NCI-H2171 treated with DMSO at 0.1 percent for 48 hours (cell line): ENCODE data around the gene JAG2.
A peak's percentile ranks its signal among the peaks of the same experiment; 100 is the strongest.

Experiments used
- DNase-seq: peaks from one replicate; lab custom pipeline; 2025; lab: John Stamatoyannopoulos, UW

JAG2 gene

GRCh38 chr14:105165134-105165704, 3.4 kb downstream of the JAG2 start:
- peak; percentile 98 for DNase-seq

- peak; percentile 79 for DNase-seq
Observed at GRCh38 chr14:105163040-105163742, 5.4 kb downstream of the JAG2 start.

DNA sequence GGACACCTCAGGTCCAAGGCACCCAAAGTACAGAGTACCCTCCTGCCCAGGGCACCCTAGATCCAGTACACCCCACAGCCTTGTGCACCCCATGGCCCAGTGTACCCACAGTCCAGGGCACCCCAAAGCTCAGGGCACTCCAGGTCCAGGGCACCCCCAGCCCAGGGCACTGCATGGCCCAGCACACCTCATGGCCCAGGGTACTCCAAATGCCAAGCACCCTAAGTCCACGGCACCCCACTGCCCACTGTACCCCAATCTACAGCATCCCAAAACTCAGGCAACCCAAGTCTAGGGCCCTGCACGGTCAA, 6.0 kb downstream of the JAG2 start:
- no peak for DNase-seq

DNA sequence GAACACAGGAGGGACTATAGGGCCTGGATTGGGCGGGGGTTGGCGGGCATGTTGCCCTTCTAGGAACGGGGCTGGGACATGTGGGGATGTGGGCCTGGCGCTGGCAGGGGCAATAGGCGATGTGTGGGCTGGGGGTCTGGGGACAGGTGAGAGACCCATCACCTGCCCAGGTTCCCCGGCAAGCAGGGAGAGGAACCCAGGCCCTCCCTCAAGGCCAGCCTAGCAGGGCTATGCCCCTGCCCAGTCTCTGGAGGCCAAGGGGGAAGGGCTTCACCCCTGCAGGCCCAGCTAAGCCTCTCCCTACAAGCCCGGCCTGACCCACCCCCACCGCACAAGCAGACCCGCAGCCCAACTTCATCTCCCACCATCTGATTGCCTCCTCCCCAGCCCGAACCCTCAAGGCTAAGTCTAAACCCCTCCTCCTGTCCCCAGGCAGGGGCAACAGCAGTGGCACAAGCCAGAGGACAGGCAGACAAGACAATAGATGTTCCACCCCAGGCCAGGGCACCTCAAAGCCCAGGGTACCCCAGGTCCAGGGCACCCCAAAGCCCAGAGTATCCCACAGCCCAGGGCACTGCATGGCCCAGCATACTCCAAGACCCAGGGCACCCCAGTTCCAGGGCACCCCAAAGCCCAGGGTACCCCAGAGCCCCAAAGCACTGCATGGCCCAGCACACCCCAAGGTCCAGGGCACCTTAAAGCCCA, 6.5 kb downstream of the JAG2 start:
- DNase-seq: no peak

- peak; percentile 99 for DNase-seq
Observed at GRCh38 chr14:105161309-105161708, 7.3 kb downstream of the JAG2 start.

DNA sequence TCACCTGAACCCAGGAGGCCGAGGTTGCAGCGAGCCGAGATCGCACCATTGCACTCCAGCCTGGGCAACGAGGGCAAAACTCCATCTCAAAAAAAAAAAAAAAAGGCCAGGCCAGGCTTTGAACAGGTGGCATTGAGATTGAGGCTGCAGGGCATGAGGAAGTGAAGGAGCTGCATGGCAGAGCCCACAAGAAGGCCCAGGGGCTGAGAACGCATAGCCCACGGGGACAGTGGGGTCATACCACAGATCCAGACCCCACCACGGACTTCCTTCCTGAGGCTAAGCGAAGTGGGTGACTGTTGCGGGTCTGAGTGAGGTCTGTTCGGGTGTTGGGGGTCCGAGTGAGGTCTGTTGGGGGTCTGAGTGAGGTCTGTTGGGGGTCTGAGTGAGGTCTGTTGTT, 7.8 kb downstream of the JAG2 start:
- peak; percentile 41 for DNase-seq

- no peak for DNase-seq
Observed at GRCh38 chr14:105159344-105159743, 9.2 kb downstream of the JAG2 start.

DNA sequence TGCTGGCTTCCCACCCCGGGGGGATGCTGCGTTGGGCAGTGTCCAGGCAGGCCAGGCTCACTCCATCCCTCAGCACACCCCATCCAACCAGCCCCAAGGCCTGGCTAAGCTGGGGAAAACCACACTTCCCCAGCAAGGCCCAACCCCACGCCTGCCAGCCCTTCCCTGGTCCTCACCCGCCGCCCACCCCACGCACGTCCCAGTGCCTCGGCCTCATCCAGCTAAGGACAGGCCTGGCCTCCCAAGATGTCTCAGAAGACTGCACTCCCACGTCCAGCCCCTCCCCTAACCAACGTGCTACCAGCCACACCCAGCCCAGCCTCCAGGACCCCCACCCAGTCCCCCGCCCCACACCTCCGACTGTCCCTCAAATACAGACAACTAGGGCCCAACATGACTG, 9.8 kb downstream of the JAG2 start:
- no peak for DNase-seq

DNA sequence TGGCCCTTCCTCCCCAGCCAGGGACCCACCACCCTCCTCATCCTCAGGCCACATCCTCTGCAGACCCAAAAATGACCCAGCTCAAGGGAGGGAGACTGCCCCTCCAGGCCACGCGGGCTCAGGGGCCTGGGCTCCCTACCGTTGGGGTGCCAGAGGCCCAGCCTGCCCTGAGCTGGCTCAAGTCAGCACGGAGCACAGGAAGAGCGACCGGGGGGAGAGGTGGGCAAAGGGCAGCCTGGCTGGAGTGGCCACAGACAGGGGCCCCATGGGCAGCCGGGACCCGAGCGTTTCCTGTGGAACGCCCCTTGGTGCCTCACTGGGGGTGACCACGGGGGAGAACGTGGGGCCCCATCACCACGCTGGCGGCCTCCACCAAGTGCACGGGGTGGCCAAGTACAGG, 10.7 kb downstream of the JAG2 start:
- no peak for DNase-seq

- no peak for DNase-seq
Observed at GRCh38 chr14:105156414-105157375, 11.9 kb downstream of the JAG2 start.

DNA sequence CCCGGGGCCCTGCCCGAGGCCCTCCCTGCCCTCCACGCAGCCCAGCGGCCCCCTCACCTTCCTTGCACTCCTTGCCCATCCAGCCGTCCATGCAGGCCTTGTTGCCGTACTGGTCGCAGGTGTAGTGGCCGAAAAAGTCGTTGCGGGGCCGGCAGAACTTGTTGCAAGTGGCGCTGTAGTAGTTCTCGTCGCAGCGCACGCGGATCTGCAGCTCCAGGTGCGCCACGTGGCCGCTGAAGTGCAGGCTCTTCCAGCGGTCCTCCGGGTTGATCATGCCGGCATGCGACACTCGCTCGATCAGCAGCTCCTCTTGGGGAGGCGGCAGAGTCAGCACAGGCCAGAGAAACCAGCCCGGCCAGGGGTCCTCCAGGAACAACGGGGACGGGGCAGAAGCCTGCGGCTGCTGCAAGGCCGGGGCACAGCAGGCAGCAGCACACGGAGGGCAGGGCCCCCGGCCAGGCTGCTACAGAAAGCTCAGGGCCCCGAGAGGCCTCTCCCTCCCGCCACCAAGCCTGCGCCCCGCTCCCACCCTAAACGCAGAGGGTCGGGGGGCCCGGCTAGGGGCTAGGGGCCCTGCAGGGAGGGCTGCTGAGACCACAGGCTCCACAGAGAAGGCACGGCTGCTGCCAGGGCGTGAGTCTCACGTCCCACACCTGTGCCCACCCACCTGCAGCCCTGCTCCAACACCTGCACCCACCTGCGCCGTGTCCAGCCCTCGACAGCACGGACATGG, 12.7 kb downstream of the JAG2 start:
- DNase-seq: no peak

DNA sequence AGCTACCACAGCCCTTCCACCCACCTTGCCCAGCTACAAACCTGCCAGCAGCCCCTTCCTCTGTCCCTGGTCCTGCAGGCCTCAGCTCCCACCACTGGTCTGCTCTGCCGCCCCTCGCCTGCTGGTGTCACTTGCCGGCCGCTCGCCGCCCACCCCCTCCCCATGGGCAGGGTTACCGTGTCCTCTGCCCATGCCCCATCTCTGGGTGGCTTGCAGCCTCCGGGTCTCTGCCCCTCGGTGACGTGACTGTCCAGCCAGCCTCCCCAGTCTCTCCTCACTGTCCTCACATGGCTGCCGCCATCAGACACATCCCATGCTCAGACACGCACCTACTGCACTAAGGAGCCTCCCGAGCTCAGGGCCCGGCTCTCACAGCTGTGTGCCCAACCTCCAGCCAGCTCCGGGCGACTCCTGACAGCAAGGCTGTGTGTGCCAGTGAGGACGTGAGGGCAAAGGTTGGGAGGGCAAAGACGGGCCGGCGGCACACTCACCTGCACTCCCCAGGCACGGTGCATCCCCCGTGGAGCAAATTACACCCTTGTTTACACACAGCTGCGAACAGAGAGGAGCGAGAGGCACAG, 13.4 kb downstream of the JAG2 start:
- no peak for DNase-seq

DNA sequence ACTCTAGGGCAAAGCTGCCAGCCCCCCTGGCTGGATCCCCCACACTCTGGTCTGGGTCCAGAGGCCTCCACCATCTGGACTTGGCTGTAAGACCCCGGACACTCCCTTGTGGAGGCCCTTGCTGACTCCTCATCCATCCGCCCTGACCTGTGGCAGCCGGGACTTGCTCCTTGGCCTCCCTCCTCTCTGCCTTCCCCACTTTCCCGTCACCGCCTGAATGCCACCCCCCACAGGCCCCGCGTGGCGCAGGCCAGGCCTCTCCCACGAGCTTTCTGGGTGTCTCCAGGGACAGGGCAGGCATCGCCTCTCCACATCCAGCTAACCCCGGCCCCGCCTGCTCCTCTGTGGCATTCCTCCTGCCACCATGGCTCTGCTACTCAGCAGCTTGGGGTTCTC, 14.1 kb downstream of the JAG2 start:
- no peak for DNase-seq

DNA sequence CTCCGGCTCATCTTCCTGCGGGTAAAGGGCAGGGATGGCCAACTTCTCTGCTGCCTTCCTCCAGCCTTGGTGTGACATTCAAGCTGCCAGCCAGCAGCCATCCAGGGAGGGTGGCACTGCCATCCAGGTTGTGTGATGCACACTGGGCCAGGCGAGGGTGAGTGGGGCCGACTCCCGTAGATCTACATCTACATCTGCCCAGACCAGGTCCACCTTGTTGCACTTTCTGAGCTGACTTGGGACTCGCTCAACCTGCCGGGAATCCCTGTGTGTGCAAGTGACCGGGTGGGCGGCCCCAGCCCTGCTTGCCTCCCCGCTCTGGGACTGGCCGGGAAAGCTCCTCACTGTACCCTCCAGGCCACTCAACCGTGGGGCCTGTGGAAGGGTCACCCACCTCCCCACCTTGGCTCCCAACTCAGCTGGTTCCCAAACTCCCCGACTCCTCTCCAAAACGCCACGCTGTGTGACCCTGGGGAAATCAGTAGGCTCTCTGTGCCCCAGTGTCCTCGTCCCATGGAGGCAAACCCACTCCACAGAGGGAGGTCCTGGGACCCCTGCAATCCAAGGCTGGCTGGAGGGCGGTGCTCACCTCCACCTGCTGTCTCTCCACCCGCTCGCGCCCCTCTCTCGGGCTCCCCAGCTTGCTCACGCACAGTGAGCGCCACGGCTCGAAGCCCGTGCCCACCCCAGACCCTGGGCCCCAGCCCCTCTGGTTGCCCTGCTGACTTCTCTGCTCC, 14.7 kb downstream of the JAG2 start:
- no peak for DNase-seq

DNA sequence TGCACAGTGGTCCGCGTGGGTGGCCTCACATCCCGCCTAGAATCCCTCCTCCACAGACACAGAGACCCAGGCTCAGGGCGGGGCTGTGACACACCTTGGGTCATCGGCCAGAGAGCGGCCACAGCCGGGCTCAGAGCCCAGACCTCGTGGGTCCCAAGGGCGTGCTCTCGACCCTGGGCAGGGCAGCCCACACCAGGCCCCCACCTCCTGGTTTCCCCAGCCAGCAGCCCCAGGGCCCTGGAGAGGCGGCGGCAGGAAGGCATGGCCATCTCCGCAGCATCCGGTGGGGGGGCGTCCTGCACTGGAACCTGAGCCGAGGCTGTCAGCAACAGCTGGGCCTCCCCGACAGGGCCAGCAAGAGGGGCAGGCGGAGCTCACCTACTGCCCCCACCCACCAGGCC, 15.2 kb downstream of the JAG2 start:
- no peak for DNase-seq

GRCh38 chr14:105152794-105153241, 15.8 kb downstream of the JAG2 start:
- no peak for DNase-seq

DNA sequence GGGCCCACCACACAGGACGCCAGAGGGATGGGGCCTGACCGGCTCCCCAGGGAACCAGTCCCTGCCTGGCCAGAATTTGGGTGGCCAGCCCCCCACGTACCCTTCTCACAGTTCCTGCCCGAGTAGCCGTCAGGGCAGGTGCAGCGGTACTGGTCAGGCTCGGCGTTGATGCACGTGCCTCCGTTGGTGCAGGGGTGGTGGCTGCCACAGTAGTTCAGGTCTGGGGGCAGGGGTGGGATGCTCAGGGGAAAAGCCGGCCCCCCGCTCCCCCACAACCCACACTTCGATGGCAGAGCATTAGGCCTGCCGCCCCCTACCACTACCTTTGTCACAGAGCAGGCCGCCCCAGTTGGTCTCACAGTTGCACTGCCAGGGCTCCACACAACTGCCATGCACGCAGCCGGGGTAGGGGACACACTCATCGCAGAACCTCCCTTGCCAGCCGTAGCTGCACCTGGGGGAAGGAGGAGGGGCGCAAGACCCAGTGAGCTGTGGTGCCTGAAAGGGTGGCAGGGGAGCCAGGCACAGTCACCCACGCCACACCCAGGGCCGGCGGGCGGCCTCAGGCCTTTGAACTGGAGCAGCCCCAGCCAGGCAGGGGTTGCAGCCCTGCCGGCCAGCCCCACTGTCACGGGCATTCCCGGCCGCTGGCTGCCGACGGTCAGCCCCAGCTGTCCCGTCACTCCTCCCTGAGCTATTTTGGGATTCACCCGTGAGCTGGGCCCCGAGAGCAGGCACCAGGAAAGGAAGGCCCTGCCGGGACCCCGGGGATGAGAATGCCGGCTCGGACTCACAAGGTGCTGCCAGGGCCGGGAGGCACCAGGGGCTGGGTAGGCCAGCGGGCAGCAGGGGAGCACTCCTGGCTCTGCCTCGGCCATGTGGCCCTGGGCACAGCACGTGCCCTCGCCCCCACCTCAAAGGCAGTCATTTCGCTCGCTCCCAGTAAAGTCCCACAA, 16.5 kb downstream of the JAG2 start:
- no peak for DNase-seq

DNA sequence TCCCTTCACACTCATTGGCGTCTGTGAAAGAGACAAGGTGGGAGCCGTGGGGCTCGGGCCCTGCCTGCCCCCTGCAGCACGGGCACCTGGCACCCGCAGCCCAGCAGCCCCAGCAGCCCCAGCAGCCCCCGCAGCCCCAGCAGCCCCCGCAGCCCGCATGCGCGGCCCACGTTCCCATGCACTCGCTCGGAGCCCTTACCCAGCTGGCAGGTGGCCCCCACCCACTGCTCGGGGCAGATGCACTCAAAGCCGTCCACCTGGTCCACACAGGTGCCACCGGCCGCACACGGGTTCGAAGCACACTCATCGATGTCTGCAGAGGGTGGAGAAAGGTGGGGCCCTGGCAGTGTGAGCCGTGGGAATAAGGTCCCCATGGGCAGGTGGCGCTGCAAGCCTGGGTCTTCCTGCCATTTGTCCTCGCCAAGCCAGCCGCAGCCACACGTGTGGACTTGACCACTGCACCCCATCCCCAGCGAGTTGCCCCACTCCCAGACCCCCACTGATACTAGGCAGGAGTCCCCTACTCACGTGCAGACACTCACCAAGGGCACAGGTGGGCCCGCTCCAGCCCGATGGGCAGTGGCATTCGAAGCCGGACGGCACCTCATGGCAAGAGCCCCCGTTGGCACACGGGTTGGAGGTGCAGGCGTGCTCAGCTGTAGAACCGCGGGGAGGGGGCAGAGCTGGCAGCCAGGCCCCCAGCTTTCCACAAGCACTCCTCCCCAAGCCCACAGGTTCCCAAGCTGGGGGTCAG, 17.3 kb downstream of the JAG2 start:
- no peak for DNase-seq
